Ammon's horn (tissue), 1 donor: Measurements from ENCODE around the gene CACNA2D3.

Source experiments
- DNase-seq: peaks from one replicate; pipeline ENCODE4 v3.0.0-alpha.2; 2016; ENCODE audit warnings: low spot score

CACNA2D3 gene

GRCh38 chr3:54374214-54374852, 252.0 kb downstream of the CACNA2D3 start:
- no peak for DNase-seq

GRCh38 chr3:54376142-54376807, 253.9 kb downstream of the CACNA2D3 start:
- no peak for DNase-seq

GRCh38 chr3:54376939-54377578, 254.7 kb downstream of the CACNA2D3 start:
- DNase-seq, result no peak

GRCh38 chr3:54378184-54378583, 255.8 kb downstream of the CACNA2D3 start:
- DNase-seq, result no peak

GRCh38 chr3:54384279-54384678, 261.9 kb downstream of the CACNA2D3 start:
- no peak for DNase-seq

- no peak for DNase-seq
Observed at GRCh38 chr3:54390582-54390981, 268.2 kb downstream of the CACNA2D3 start.

- no peak for DNase-seq
Observed at GRCh38 chr3:54393150-54393549, 270.8 kb downstream of the CACNA2D3 start.

- DNase-seq, result no peak
Observed at GRCh38 chr3:54408328-54408727, 286.0 kb downstream of the CACNA2D3 start.

GRCh38 chr3:54421943-54422342, 299.6 kb downstream of the CACNA2D3 start:
- DNase-seq, result no peak

GRCh38 chr3:54424292-54424691, 301.9 kb downstream of the CACNA2D3 start:
- DNase-seq, result no peak

GRCh38 chr3:54426381-54426780, 304.0 kb downstream of the CACNA2D3 start:
- no peak for DNase-seq

GRCh38 chr3:54427501-54427900, 305.1 kb downstream of the CACNA2D3 start:
- DNase-seq, result no peak

- DNase-seq, result peak; percentile 89
Observed at GRCh38 chr3:54427941-54428871, 305.9 kb downstream of the CACNA2D3 start.

GRCh38 chr3:54432975-54433374, 310.6 kb downstream of the CACNA2D3 start:
- DNase-seq, result no peak

- DNase-seq, result no peak
Observed at GRCh38 chr3:54433846-54434245, 311.5 kb downstream of the CACNA2D3 start.

- DNase-seq, result no peak
Observed at GRCh38 chr3:54434756-54435155, 312.4 kb downstream of the CACNA2D3 start.

- no peak for DNase-seq
Observed at GRCh38 chr3:54437271-54437670, 314.9 kb downstream of the CACNA2D3 start.

GRCh38 chr3:54443561-54444161, 321.3 kb downstream of the CACNA2D3 start:
- DNase-seq, result no peak

GRCh38 chr3:54445630-54446029, 323.3 kb downstream of the CACNA2D3 start:
- DNase-seq, result no peak

GRCh38 chr3:54447427-54447826, 325.1 kb downstream of the CACNA2D3 start:
- DNase-seq, result no peak

- no peak for DNase-seq
Observed at GRCh38 chr3:54454806-54455205, 332.5 kb downstream of the CACNA2D3 start.

GRCh38 chr3:54458357-54458756, 336.0 kb downstream of the CACNA2D3 start:
- no peak for DNase-seq
